ENCODE results near the gene DBX2.

- TF ChIP-seq CTCF (IDR thresholded peaks at IDR 0.05; ENCODE audit: insufficient read depth, low read length, poor library complexity, severe bottlenecking) (no peak), EZH2phosphoT487 (conservative IDR thresholded peaks at IDR 0.05; ENCODE audit: low read length) (no peak)
These were observed 9.9 kb downstream of the DBX2 start for GRCh38 chr12:45040977-45041376.
